CD4-positive, alpha-beta T cell treated with Interleukin-4 for 4 hours (primary cell): ENCODE results near the gene VSX1.

ENCODE experiments used
- DNase-seq: peaks from one replicate; pipeline ENCODE4 v3.0.0-alpha.2; 2020

Gene VSX1

GRCh38 chr20:25085756-25086495 is 4.0 kb upstream of the VSX1 start:
- no peak for DNase-seq

- no peak for DNase-seq
These were observed 2.8 kb upstream of the VSX1 start for GRCh38 chr20:25084626-25085187.

GRCh38 chr20:25083773-25084625 is 2.1 kb upstream of the VSX1 start:
- peak; percentile 28 for DNase-seq

- no peak for DNase-seq
These were observed 1.3 kb upstream of the VSX1 start for GRCh38 chr20:25083141-25083772.

- DNase-seq = no peak
These were observed 545 bp upstream of the VSX1 start for GRCh38 chr20:25082498-25082873.

GRCh38 chr20:25081065-25081729 is 744 bp downstream of the VSX1 start:
- DNase-seq = no peak

- DNase-seq = no peak
These were observed 2.8 kb downstream of the VSX1 start for GRCh38 chr20:25079171-25079570.

DNA sequence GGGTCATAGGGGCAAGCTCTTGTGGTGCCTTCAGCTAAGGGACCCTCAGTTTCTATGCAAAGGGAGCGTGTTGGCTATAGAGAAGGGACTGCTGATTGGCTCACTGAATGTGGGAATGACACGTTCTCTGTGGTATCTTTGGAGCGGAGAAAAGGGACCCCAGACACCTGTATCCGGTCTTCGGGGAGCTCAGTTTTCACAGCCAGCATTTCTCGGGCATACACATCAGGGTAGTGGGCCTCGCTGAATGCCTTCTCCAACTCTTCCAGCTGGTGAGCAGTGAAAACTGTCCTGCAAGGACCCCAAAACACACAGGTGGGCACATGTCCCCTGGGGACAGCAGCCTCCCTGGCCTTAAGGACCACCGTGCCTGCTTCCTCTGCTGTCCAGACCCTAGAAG is 3.3 kb downstream of the VSX1 start:
- DNase-seq = no peak

DNA sequence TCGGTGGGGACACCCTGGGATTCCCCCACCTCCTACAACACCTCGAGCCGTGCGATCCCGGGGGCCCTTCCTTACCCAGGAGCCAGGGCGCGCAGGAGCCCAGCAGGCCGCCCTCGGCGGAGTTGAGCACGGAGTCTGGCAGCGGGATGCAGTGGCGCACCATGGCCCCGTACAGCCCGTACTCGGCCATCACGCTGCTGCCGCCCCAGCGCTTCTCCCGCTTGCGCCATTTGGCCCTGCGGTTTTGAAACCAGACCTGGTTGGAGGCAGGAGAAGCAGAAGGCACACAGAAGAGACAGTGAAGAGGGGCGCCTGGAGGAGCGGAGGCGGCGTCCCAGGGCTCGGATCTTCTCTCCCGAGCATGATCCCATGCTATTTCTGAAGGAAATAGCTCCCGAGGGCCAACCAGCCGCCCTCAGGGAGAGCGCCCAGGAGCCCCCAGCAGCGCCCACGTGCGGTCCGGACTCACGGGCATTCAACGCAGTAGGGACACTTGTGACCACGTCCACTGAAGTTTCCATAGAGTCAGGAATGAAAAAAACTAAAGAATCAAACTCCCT is 4.3 kb downstream of the VSX1 start:
- no peak for DNase-seq

- DNase-seq = no peak
These were observed 5.0 kb downstream of the VSX1 start for GRCh38 chr20:25076731-25077609.

DNA sequence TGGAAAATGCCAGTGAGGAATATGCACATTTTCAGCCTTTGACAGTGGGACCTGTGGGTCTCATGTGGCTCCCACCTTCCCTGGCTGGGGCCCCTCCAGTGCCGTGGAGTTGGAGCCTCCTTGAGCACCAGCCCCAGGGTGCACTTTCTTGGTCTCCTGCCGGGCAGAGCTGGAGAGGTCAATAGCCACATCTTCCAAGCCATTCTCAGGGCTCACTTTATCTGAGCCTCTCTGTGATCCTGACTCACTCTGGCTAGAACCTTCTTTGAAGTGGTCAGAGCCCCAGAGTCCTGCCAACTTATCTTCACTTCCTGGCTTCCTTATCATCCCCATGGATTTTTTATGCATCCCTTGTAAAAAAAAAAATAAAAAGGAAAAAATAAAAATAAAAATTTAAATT is 5.7 kb downstream of the VSX1 start:
- no peak for DNase-seq

DNA sequence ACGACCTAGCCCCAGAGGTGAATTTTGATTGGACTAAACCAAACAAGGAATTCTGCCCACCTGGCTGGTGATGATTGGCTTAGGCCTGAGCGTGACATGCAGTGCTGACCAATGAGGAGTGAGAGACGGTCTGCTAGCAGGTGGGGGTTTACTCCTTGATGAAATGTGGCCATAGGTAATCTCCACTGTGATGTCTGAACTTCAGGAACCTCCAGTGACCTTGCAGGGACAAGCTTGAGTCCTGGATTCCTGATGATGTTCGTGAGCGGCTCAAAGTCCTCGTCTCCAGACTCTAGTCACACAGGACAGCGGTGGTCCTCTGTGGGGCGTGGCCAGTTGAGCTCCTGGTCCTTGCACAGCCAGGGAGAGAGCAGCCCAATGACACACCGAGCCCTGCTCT is 8.4 kb downstream of the VSX1 start:
- DNase-seq = no peak

- no peak for DNase-seq
These were observed 9.6 kb downstream of the VSX1 start for GRCh38 chr20:25072226-25072811.

DNA sequence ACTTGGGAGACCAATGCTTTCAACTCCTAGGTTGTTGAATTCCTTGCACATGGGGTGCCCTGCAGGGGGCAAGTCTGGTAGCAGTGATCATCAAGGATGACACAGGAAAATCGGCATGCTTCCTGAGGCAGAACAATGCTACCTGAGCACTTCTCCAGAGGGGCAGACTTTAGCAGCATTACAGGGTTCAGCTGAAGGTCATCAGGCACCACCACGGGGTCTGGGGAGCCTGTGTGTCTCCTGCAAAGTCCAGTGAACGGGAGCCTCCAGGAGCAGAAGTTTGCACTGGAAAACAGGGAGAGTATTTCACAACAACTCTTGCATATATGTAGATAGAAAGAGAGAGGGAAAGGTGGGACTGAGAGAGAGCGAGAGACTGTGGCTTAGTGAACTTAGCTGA is 10.2 kb downstream of the VSX1 start:
- no peak for DNase-seq

GRCh38 chr20:25070821-25071473 is 11.0 kb downstream of the VSX1 start:
- no peak for DNase-seq

- DNase-seq = no peak
These were observed 14.6 kb downstream of the VSX1 start for GRCh38 chr20:25067102-25067987.

DNA sequence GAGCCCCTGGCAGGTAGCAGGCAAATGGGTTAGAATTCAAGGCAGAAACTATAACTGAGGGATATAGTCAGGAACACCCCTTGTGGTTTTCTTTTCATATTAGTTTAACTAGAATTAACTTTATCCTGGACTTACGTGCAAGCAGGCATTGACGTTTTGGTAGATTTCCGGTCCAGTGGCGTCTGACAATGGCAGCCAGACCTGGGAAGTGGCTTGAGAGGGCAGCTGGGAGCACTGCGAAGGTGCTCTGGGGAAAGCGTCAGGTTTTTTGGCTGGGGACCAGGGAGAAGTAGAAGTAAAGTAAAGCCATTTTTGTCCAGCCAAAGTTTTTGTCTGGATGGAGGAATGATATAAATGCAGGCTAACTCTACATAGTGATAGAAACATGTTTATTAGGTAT is 15.6 kb downstream of the VSX1 start:
- DNase-seq = no peak

DNA sequence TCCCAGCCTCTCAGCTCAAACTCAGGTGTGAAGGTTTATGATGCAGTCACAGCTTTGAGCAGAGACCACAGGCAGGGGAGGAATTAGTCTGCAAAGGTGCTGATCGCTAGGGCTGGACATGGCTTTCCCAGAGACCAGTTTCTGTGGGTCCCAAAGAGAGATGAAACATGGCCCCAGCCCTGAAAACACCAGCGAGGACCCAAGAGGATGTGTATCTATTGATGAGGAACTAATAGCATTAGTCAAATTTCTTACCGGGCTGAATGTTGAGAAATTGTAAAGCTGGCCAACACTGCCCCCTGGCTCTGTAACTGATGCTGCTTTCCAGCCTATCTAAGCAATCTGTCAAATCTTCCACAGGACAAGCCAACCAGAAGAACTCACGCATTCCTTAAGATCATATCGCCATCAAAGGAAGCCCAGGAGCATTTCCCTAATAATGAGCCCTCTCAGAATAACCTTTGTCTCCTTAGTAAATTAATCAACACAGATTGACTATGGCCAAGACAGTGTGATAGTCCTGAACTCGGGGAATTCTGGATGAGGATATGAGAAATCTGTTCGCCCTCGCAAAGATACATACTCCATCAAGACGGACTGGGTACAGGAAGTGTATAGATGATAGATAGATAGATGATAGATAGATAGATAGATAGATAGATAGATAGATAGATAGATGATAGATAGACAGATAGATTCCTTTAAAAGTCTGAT is 16.2 kb downstream of the VSX1 start:
- peak; percentile 73 for DNase-seq

DNA sequence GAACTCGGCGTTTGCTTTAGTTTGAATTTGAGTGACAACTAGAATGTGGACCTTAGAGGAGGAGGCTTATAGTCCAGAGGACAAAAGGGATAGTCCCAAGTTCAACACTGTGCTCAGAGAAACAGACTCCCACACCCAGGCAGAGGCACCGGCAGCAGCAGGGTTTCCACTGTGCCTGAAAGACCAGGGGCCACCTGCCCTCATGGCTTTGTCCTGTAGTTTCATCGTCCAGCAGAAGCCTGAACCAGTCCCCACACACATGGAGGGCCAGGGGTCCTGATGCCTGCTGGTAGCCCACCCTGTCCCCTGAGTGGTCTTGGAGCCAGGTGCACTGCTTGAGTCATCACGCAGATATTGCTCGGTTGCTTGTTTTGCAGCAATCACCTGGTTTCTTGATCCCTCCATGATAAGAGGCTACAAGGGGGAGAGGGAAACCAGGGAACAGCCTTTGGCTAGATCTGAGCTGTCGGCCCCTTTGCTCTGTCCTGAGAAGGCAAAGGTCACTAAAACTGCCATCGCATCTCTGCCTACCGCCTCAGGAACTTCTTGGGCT is 16.8 kb downstream of the VSX1 start:
- no peak for DNase-seq
